Activated CD8-positive, alpha-beta T cell treated with anti-CD3 and anti-CD28 coated beads for 36 hours (primary cell): ENCODE measurements around the gene ZNF358. TPM values are rescaled to one million over a fixed set of nuclear protein-coding genes. Genes with fewer than 3 reads are reported as not detected.

ENCODE experiments used
- ATAC-seq: fragments of 200-7000 bp; cut with Tn5 transposase; one replicate; pipeline ENCODE4 v1.10.0; 2021; ENCODE audit warnings: mild to moderate bottlenecking, moderate library complexity
- CTCF ChIA-PET: fragments of 350-600 bp; sonication (Branson Sonifier 250); formaldehyde crosslinking; loops from one replicate; lab custom pipeline; 2021; ENCODE audit warnings: antibody characterized with exemption; lab: Charles Lee
- POLR2A ChIA-PET: fragments of 350-600 bp; sonication (Branson Sonifier 250); formaldehyde crosslinking; loops from one replicate; lab custom pipeline; 2021; ENCODE audit warnings: antibody characterized with exemption; lab: Charles Lee
- DNase-seq: peaks from one replicate; pipeline ENCODE4 v3.0.0-alpha.2; 2020
- H3K27ac Mint-ChIP-seq: one replicate; pipeline ENCODE4 v1.8.0; 2021; ENCODE audit warnings: mild to moderate bottlenecking, mixed read lengths
- H3K27me3 Mint-ChIP-seq: one replicate; pipeline ENCODE4 v1.8.0; 2021; ENCODE audit warnings: mixed read lengths
- H3K36me3 Mint-ChIP-seq: one replicate; pipeline ENCODE4 v1.8.0; 2021; ENCODE audit warnings: low read depth, mixed read lengths
- H3K4me1 Mint-ChIP-seq: one replicate; pipeline ENCODE4 v1.8.0; 2021; ENCODE audit warnings: low read depth, mixed read lengths
- H3K4me3 Mint-ChIP-seq: one replicate; pipeline ENCODE4 v1.8.0; 2021; ENCODE audit warnings: mild to moderate bottlenecking, moderate library complexity, mixed read lengths
- H3K9me3 Mint-ChIP-seq: one replicate; pipeline ENCODE4 v1.8.0; 2021; ENCODE audit warnings: mixed read lengths
- intact Hi-C: fragments of 100-400 bp; cut with micrococcal nuclease; formaldehyde crosslinking; loops from one replicate; pipeline ENCODE4 v1.10.0; 2022
- total RNA-seq, 2 experiments: library from RNA; stranded (reverse); gene quantifications; one replicate each; pipeline ENCODE4 v1.2.3, GENCODE V29; 2021
- TF ChIP-seq, protein P1 (sequence below): fragments of 200-600 bp; IDR thresholded peaks from one replicate; pipeline ENCODE4 v1.8.0; 2022; ENCODE audit warnings: antibody characterized with exemption, mild to moderate bottlenecking

The ZNF358 gene
- total RNA-seq, 2 experiments from 2014 or later: 4.8 to 6.5 TPM

GRCh38 chr19:7494416-7495098, 21.3 kb upstream of the ZNF358 start:
- ATAC-seq (no peak), DNase-seq (no peak)
- TF ChIP-seq, protein P1, sequence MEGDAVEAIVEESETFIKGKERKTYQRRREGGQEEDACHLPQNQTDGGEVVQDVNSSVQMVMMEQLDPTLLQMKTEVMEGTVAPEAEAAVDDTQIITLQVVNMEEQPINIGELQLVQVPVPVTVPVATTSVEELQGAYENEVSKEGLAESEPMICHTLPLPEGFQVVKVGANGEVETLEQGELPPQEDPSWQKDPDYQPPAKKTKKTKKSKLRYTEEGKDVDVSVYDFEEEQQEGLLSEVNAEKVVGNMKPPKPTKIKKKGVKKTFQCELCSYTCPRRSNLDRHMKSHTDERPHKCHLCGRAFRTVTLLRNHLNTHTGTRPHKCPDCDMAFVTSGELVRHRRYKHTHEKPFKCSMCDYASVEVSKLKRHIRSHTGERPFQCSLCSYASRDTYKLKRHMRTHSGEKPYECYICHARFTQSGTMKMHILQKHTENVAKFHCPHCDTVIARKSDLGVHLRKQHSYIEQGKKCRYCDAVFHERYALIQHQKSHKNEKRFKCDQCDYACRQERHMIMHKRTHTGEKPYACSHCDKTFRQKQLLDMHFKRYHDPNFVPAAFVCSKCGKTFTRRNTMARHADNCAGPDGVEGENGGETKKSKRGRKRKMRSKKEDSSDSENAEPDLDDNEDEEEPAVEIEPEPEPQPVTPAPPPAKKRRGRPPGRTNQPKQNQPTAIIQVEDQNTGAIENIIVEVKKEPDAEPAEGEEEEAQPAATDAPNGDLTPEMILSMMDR: no peak
- Mint-ChIP-seq H3K4me1 (peaks cover 17% of the 10 kb centered on the region), H3K27me3 (peaks cover 14% of the 10 kb centered on the region), H3K4me3 (no peak overlapping the region), H3K27ac (no peak overlapping the region), H3K9me3 (no peaks in the 10 kb centered on the region), H3K36me3 (no peaks in the 10 kb centered on the region)
- ChIA-PET CTCF (interaction anchor here (0.6 kb wide), 1 partner anchor 9 kb away, joined by 3 read pairs; no protein-coding TSS in a partner anchor), POLR2A (no interaction called here)
- intact Hi-C loops: no loop called here

DNA sequence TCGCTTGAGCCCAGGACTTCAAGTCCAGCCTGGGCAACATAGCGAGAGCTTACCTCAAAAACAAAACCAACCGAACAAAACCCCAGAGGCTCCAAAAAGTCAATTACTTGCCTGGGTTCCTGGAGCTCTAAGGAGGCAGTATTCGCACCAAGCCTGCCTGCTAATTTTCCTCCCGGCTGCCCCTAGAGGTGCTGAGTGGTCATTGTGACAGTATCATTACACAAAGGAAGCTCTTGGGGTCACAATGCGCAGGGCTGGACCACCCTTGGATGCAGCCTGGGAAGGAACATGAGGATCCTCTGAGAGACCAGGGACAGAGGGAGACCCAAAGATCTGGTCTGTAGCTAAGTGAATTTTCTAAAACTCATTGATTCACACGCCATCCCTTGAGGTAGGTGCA, 18.6 kb upstream of the ZNF358 start:
- intact Hi-C loops: no loop called here
- CTCF ChIA-PET: interaction anchor here (1.1 to 1.4 kb wide), 4 partner anchors 9 to 36 kb away, joined by 3 to 4 read pairs (median 4); partner anchors contain the start of gene ZNF358

DNA sequence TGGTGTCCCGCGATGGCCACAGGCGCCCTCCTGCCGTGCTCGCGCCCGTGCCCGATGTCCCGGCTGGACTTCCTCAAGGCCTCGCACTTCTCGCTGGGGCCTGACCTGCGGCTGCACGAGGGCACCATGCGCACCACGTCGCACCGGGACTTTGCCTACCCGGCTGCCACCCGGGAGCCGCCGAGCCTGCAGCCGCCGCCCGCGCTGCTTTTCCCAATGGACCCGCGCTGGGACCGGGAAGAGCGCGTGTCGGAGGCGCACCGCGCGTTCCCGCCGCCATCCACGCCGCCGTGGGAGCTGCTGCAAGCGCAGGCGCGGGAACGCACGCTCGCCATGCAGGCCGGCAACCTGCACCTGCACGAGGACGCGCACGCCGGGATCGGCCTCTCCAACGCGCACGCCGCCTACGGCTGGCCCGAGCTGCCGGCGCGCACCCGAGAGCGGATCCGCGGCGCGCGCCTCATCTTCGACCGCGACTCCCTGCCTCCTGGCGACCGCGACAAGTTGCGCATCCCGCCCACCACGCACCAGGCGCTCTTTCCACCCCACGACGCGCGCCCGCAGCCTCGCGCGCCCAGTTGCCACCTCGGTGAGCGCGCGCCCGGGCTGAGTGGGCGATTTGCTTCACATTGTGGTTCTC, 15.0 kb upstream of the ZNF358 start:
- ChIA-PET CTCF (interaction anchor here (1.1 kb wide), 1 partner anchor 134 kb away, joined by 3 read pairs; no protein-coding TSS in a partner anchor), POLR2A (interaction anchor here (0.6 kb wide), 1 partner anchor 103 kb away, joined by 3 read pairs; no protein-coding TSS in a partner anchor)
- Mint-ChIP-seq H3K4me3 (peak overlapping the region; percentile 48), H3K36me3 (no peaks in the 10 kb centered on the region), H3K9me3 (no peaks in the 10 kb centered on the region), H3K27ac (no peak overlapping the region), H3K27me3 (peaks cover 40% of the 10 kb centered on the region), H3K4me1 (peaks cover 9% of the 10 kb centered on the region)
- ATAC-seq: peak; percentile 65
- peak; percentile 74 for DNase-seq
- intact Hi-C loops: no loop called here
- TF ChIP-seq, protein P1: no peak

More for the DNA sequence above, 18.6 kb upstream of the ZNF358 start:
- ATAC-seq (peak; percentile 62), DNase-seq (peak; percentile 33)
- peaks cover 24% of the 10 kb centered on the region for H3K27me3 Mint-ChIP-seq
- H3K36me3 Mint-ChIP-seq: no peaks in the 10 kb centered on the region
- TF ChIP-seq, protein P1: peak; percentile 54
- H3K4me3 Mint-ChIP-seq: no peak overlapping the region
- POLR2A ChIA-PET: interaction anchor here (0.5 to 1.5 kb wide), 3 partner anchors 14 to 152 kb away, joined by 3 read pairs; partner anchors contain the start of gene ZNF358
- H3K27ac Mint-ChIP-seq: no peak overlapping the region
- peaks cover 8% of the 10 kb centered on the region for H3K4me1 Mint-ChIP-seq
- H3K9me3 Mint-ChIP-seq: no peaks in the 10 kb centered on the region

- intact Hi-C loops: no loop called here
- POLR2A ChIA-PET: no interaction called here
- Mint-ChIP-seq H3K27ac (no peak overlapping the region), H3K27me3 (peaks cover 41% of the 10 kb centered on the region), H3K36me3 (no peaks in the 10 kb centered on the region), H3K4me1 (peaks cover 11% of the 10 kb centered on the region), H3K9me3 (no peaks in the 10 kb centered on the region), H3K4me3 (no peak overlapping the region)
- no peak for DNase-seq
- CTCF ChIA-PET: no interaction called here
- TF ChIP-seq, protein P1: no peak
- no peak for ATAC-seq
Observed at GRCh38 chr19:7502552-7502951, 13.4 kb upstream of the ZNF358 start.
